ENCODE measurements around the gene C1orf210.

C1orf210 gene

GRCh38 chr1:43312212-43312623 lies 26.8 kb upstream of the C1orf210 start:
- TF ChIP-seq TOX (CRISPR knock-in tag; IDR thresholded peaks at IDR 0.05; ENCODE audit: borderline replicate concordance) (no peak), TCF4 (CRISPR knock-in tag; IDR thresholded peaks at IDR 0.05; ENCODE audit: borderline replicate concordance) (no peak), CREB5 (CRISPR knock-in tag; IDR thresholded peaks at IDR 0.05; ENCODE audit: low read depth) (no peak), CSRNP3 (CRISPR knock-in tag; IDR thresholded peaks at IDR 0.05) (no peak), ZNF70 (CRISPR knock-in tag; IDR thresholded peaks at IDR 0.05) (no peak), BACH2 (CRISPR knock-in tag; IDR thresholded peaks at IDR 0.05; ENCODE audit: borderline replicate concordance) (no peak), ISL1 (CRISPR knock-in tag; IDR thresholded peaks at IDR 0.05) (no peak), GLIS3 (CRISPR knock-in tag; IDR thresholded peaks at IDR 0.05) (no peak), ZC3H10 (CRISPR knock-in tag; IDR thresholded peaks at IDR 0.05) (no peak)
- no peak for ATAC-seq

- no peak for TF ChIP-seq TSHZ2 (CRISPR knock-in tag; IDR thresholded peaks at IDR 0.05)
- TF ChIP-seq ZNF8 (CRISPR knock-in tag; IDR thresholded peaks at IDR 0.05), result no peak
- TF ChIP-seq ISL1 (CRISPR knock-in tag; IDR thresholded peaks at IDR 0.05), result no peak
- TF ChIP-seq ZC3H10 (CRISPR knock-in tag; IDR thresholded peaks at IDR 0.05), result no peak
- TF ChIP-seq TOX (CRISPR knock-in tag; IDR thresholded peaks at IDR 0.05; ENCODE audit: borderline replicate concordance), result no peak
- no peak for TF ChIP-seq PATZ1 (CRISPR knock-in tag; IDR thresholded peaks at IDR 0.05; ENCODE audit: borderline replicate concordance)
- TF ChIP-seq ZNF70 (CRISPR knock-in tag; IDR thresholded peaks at IDR 0.05), result no peak
- no peak for TF ChIP-seq PPARA (CRISPR knock-in tag; IDR thresholded peaks at IDR 0.05; ENCODE audit: borderline replicate concordance)
- no peak for TF ChIP-seq ZFP3 (CRISPR knock-in tag; IDR thresholded peaks at IDR 0.05)
- TF ChIP-seq CREB5 (CRISPR knock-in tag; IDR thresholded peaks at IDR 0.05; ENCODE audit: low read depth), result no peak
- no peak for TF ChIP-seq ESRRG (CRISPR knock-in tag; IDR thresholded peaks at IDR 0.05)
- TF ChIP-seq ZNF565 (CRISPR knock-in tag; conservative IDR thresholded peaks at IDR 0.05; ENCODE audit: low read depth), result no peak
- TF ChIP-seq SNAI2 (CRISPR knock-in tag; IDR thresholded peaks at IDR 0.05), result no peak
- TF ChIP-seq ARNTL (CRISPR knock-in tag; IDR thresholded peaks at IDR 0.05; ENCODE audit: borderline replicate concordance, low read depth), result no peak
- no peak for TF ChIP-seq TCF4 (CRISPR knock-in tag; IDR thresholded peaks at IDR 0.05; ENCODE audit: borderline replicate concordance)
These were observed 26.1 kb upstream of the C1orf210 start for GRCh38 chr1:43311521-43311920.

GRCh38 chr1:43309405-43310025 lies 24.1 kb upstream of the C1orf210 start:
- peak; percentile 59 for ATAC-seq
- no peak for TF ChIP-seq CSRNP3 (CRISPR knock-in tag; IDR thresholded peaks at IDR 0.05)
- TF ChIP-seq ZNF565 (CRISPR knock-in tag; conservative IDR thresholded peaks at IDR 0.05; ENCODE audit: low read depth), result no peak
- TF ChIP-seq OSR1 (CRISPR knock-in tag; IDR thresholded peaks at IDR 0.05), result no peak
- no peak for TF ChIP-seq ZNF70 (CRISPR knock-in tag; IDR thresholded peaks at IDR 0.05)
- TF ChIP-seq GLIS3 (CRISPR knock-in tag; IDR thresholded peaks at IDR 0.05), result no peak
- no peak for TF ChIP-seq CSDC2 (CRISPR knock-in tag; IDR thresholded peaks at IDR 0.05)
- no peak for TF ChIP-seq TCF4 (CRISPR knock-in tag; IDR thresholded peaks at IDR 0.05; ENCODE audit: borderline replicate concordance)
- no peak for TF ChIP-seq ISL1 (CRISPR knock-in tag; IDR thresholded peaks at IDR 0.05)
- no peak for TF ChIP-seq ESRRG (CRISPR knock-in tag; IDR thresholded peaks at IDR 0.05)
- TF ChIP-seq ZNF8 (CRISPR knock-in tag; IDR thresholded peaks at IDR 0.05), result no peak
- no peak for TF ChIP-seq TSHZ2 (CRISPR knock-in tag; IDR thresholded peaks at IDR 0.05)
- no peak for TF ChIP-seq ZFP30 (CRISPR knock-in tag; IDR thresholded peaks at IDR 0.05)
- no peak for TF ChIP-seq ZC3H10 (CRISPR knock-in tag; IDR thresholded peaks at IDR 0.05)
- no peak for TF ChIP-seq SNAI2 (CRISPR knock-in tag; IDR thresholded peaks at IDR 0.05)
- no peak for TF ChIP-seq ARNTL (CRISPR knock-in tag; IDR thresholded peaks at IDR 0.05; ENCODE audit: borderline replicate concordance, low read depth)

More at GRCh38 chr1:43311521-43311920, 26.1 kb upstream of the C1orf210 start:
- no peak for ATAC-seq
